Activated naive CD4-positive, alpha-beta T cell (primary cell): ENCODE data around the gene ZBTB40.

ENCODE experiments used
- DNase-seq, 4 experiments: peaks; one replicate each; lab custom pipeline; 2025; lab: John Stamatoyannopoulos, UW

Gene ZBTB40

GRCh38 chr1:22507587-22507986 is 55.9 kb downstream of the ZBTB40 start:
- DNase-seq, result no peak

GRCh38 chr1:22508329-22508728 is 56.7 kb downstream of the ZBTB40 start:
- no peak for DNase-seq

GRCh38 chr1:22508991-22509390 is 57.3 kb downstream of the ZBTB40 start:
- DNase-seq, result no peak

- no peak for DNase-seq
These were observed 58.2 kb downstream of the ZBTB40 start for GRCh38 chr1:22509815-22510214.

- DNase-seq, result no peak
These were observed 61.2 kb downstream of the ZBTB40 start for GRCh38 chr1:22512873-22513272.

GRCh38 chr1:22516906-22517571 is 65.4 kb downstream of the ZBTB40 start:
- no peak for DNase-seq

- no peak for DNase-seq
These were observed 66.3 kb downstream of the ZBTB40 start for GRCh38 chr1:22517956-22518355.

- DNase-seq, result no peak
These were observed 66.7 kb downstream of the ZBTB40 start for GRCh38 chr1:22518379-22518778.

- no peak for DNase-seq
These were observed 69.2 kb downstream of the ZBTB40 start for GRCh38 chr1:22520871-22521270.

- DNase-seq, result no peak
These were observed 70.0 kb downstream of the ZBTB40 start for GRCh38 chr1:22521692-22522091.

GRCh38 chr1:22522221-22522743 is 70.6 kb downstream of the ZBTB40 start:
- no peak for DNase-seq

- DNase-seq, result no peak
These were observed 72.8 kb downstream of the ZBTB40 start for GRCh38 chr1:22524481-22524880.

GRCh38 chr1:22525211-22525610 is 73.6 kb downstream of the ZBTB40 start:
- DNase-seq, result no peak

GRCh38 chr1:22525646-22526045 is 74.0 kb downstream of the ZBTB40 start:
- DNase-seq, result no peak

GRCh38 chr1:22526098-22526497 is 74.4 kb downstream of the ZBTB40 start:
- DNase-seq, result no peak

- DNase-seq, result no peak
These were observed 75.0 kb downstream of the ZBTB40 start for GRCh38 chr1:22526677-22527076.

GRCh38 chr1:22527122-22527521 is 75.5 kb downstream of the ZBTB40 start:
- DNase-seq, result no peak

- DNase-seq, result no peak
These were observed 76.1 kb downstream of the ZBTB40 start for GRCh38 chr1:22527555-22528296.

- DNase-seq, result no peak
These were observed 76.8 kb downstream of the ZBTB40 start for GRCh38 chr1:22528451-22528850.

- no peak for DNase-seq
These were observed 78.4 kb downstream of the ZBTB40 start for GRCh38 chr1:22529901-22530621.

- DNase-seq, result no peak
These were observed 79.1 kb downstream of the ZBTB40 start for GRCh38 chr1:22530715-22531114.

- DNase-seq, result no peak
These were observed 79.6 kb downstream of the ZBTB40 start for GRCh38 chr1:22531251-22531650.
